Prostate gland (tissue), 2 donors: ENCODE data around the gene GRK7.

Source experiments
- POLR2A ChIP-seq: fragments of 450-650 bp; IDR thresholded peaks from one replicate; pipeline ENCODE4 v1.6.1; 2016; ENCODE audit warnings: antibody characterized with exemption, mild to moderate bottlenecking
- TF ChIP-seq, protein P1 (sequence below), 4 experiments: fragments of 200-600 bp in 2 of 4; fragments of 450-650 bp in 2 of 4; sonication (generic) in 2 of 4; IDR thresholded peaks; 1 replicate in 3 of 4; 2 replicates in 1 of 4; pipeline ENCODE4 v1.5.1; 2016 to 2019; ENCODE audit warnings: antibody characterized with exemption in 4 of 4, mild to moderate bottlenecking in 2 of 4, moderate library complexity in 2 of 4

DNA sequence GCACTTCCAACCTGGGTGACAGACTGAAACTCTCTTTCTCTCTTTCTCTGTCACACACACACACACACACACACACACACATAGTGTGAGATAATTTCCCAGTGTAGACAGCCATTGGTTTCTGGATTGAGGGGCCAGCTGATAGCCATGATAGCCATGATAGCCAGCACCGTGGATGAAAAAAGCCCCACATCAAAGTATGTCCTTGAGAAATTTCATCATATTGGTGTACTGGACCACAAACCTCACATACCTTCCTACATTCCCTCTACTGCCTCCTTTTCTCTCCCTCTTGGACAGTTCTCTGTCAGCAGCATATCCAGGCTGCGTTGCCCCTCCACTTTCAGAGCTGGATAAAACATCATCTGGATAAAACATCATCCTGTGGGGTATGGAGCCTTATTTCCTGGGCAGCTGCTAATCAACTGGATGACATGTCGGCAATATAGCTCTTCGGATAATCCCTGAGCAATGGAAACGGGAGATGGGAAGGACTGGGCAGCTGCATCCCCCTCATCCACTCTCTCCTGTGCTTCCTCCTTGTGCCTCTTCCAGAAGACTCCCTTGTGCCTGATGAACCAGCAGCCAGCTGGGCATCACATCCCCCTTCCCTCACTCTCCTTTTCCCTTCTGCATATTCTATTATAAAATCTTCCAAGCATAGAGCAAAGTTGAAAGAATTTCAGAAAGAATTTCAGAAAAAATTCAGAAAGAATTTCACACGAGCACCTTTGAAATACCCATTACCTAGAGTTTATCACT, 39.3 kb downstream of the GRK7 start:
- TF ChIP-seq, protein P1, sequence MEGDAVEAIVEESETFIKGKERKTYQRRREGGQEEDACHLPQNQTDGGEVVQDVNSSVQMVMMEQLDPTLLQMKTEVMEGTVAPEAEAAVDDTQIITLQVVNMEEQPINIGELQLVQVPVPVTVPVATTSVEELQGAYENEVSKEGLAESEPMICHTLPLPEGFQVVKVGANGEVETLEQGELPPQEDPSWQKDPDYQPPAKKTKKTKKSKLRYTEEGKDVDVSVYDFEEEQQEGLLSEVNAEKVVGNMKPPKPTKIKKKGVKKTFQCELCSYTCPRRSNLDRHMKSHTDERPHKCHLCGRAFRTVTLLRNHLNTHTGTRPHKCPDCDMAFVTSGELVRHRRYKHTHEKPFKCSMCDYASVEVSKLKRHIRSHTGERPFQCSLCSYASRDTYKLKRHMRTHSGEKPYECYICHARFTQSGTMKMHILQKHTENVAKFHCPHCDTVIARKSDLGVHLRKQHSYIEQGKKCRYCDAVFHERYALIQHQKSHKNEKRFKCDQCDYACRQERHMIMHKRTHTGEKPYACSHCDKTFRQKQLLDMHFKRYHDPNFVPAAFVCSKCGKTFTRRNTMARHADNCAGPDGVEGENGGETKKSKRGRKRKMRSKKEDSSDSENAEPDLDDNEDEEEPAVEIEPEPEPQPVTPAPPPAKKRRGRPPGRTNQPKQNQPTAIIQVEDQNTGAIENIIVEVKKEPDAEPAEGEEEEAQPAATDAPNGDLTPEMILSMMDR (IDR thresholded peaks at IDR 0.05) = no peak
- no peak for TF ChIP-seq POLR2A
